BJ (cell line): ENCODE results near the gene APOBEC2. TPM values are rescaled to one million over a fixed set of nuclear protein-coding genes. Genes with fewer than 3 reads are reported as not detected.

ENCODE experiments used
- CTCF ChIA-PET: fragments of 350-600 bp; formaldehyde crosslinking; extraction: SDS; loops from one replicate; lab custom pipeline; 2021; ENCODE audit warnings: antibody characterized with exemption, inconsistent platforms; lab: Yijun Ruan, JAX
- POLR2A ChIA-PET: fragments of 300-600 bp; sonication (Branson Sonifier 250); formaldehyde crosslinking; extraction: SDS; loops from one replicate; lab custom pipeline; 2021; ENCODE audit warnings: antibody characterized with exemption; lab: Charles Lee
- DNase-seq: peaks from one replicate; pipeline ENCODE4 v3.0.0-alpha.2; 2011; ENCODE audit warnings: low read depth
- H3K27me3 ChIP-seq: 2 replicates; pipeline ENCODE4 v1.6.0; 2011; ENCODE audit warnings: low read length; ENCODE audit not compliant: control insufficient read depth, insufficient read depth
- H3K36me3 ChIP-seq: 2 replicates; pipeline ENCODE4 v1.5.1; 2011; ENCODE audit warnings: low read length; ENCODE audit not compliant: control insufficient read depth, insufficient read depth
- H3K4me3 ChIP-seq: 2 replicates; pipeline ENCODE4 v1.5.1; 2011; ENCODE audit warnings: low read depth, mild to moderate bottlenecking, control low read depth, low read length
- polyA plus RNA-seq: library from polyadenylated mRNA; depleted of rRNA; stranded (reverse); fragments of >200 nt; gene quantifications from 2 replicates; pipeline ENCODE4 v1.2.3, GENCODE V29; 2011
- TF ChIP-seq, protein P1 (sequence below): IDR thresholded peaks from 2 replicates; pipeline ENCODE4 v1.5.1; 2011; ENCODE audit warnings: low read depth, mild to moderate bottlenecking, control low read depth, inconsistent platforms, low read length, moderate library complexity; ENCODE audit not compliant: insufficient read depth

The APOBEC2 gene
- polyA plus RNA-seq, 1 experiment = not detected

DNA sequence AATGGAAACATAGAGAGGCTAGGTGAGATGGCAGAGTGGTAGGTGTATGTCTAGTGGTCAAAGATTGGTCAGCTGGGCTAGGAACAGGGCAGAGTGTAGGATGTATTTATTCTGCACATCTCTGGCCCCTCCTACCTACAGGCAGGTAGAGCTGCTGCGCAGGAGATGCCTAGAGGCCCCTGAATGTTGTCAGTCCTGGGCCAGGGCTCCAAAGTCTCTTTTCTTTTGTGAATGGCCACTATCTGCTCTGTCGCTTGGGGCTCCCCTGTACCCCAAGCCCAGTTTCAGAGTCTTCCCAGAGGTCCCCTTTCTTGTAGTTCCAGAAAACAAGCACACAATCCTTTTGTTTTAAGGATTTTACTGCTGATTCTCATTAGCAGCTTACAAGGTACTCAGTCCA, 5.7 kb upstream of the APOBEC2 start:
- DNase-seq = no peak
- CTCF ChIA-PET = interaction anchor here (0.5 to 4.6 kb wide), 6 partner anchors 8 to 45 kb away, joined by 3 to 23 read pairs (median 4); partner anchors contain the start of gene UNC5CL
- POLR2A ChIA-PET = no interaction called here

GRCh38 chr6:41047745-41048732, 5.0 kb upstream of the APOBEC2 start:
- H3K4me3 ChIP-seq = no peak overlapping the region
- ChIA-PET CTCF (interaction anchor here (0.5 to 4.6 kb wide), 8 partner anchors 8 to 154 kb away, joined by 3 to 23 read pairs (median 4); partner anchors contain the start of gene UNC5CL), POLR2A (interaction anchor here (0.7 kb wide), 1 partner anchor 140 kb away, joined by 4 read pairs; no protein-coding TSS in a partner anchor)
- H3K36me3 ChIP-seq = no peaks in the 10 kb centered on the region
- TF ChIP-seq, protein P1, sequence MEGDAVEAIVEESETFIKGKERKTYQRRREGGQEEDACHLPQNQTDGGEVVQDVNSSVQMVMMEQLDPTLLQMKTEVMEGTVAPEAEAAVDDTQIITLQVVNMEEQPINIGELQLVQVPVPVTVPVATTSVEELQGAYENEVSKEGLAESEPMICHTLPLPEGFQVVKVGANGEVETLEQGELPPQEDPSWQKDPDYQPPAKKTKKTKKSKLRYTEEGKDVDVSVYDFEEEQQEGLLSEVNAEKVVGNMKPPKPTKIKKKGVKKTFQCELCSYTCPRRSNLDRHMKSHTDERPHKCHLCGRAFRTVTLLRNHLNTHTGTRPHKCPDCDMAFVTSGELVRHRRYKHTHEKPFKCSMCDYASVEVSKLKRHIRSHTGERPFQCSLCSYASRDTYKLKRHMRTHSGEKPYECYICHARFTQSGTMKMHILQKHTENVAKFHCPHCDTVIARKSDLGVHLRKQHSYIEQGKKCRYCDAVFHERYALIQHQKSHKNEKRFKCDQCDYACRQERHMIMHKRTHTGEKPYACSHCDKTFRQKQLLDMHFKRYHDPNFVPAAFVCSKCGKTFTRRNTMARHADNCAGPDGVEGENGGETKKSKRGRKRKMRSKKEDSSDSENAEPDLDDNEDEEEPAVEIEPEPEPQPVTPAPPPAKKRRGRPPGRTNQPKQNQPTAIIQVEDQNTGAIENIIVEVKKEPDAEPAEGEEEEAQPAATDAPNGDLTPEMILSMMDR = no peak
- DNase-seq = no peak
- no peaks in the 10 kb centered on the region for H3K27me3 ChIP-seq

More for the DNA sequence above, 5.7 kb upstream of the APOBEC2 start:
- no peaks in the 10 kb centered on the region for H3K36me3 ChIP-seq
- H3K27me3 ChIP-seq = no peaks in the 10 kb centered on the region
- TF ChIP-seq, protein P1 = no peak
- H3K4me3 ChIP-seq = no peak overlapping the region

- H3K4me3 ChIP-seq = no peak overlapping the region
- ChIA-PET CTCF (interaction anchor here (0.6 to 4.6 kb wide), 8 partner anchors 10 to 155 kb away, joined by 3 to 23 read pairs (median 4); partner anchors contain the start of gene UNC5CL), POLR2A (no interaction called here)
- DNase-seq = no peak
- H3K36me3 ChIP-seq = no peaks in the 10 kb centered on the region
- TF ChIP-seq, protein P1 = no peak
- H3K27me3 ChIP-seq = no peaks in the 10 kb centered on the region
Observed at GRCh38 chr6:41049521-41049920, 3.5 kb upstream of the APOBEC2 start.

GRCh38 chr6:41049955-41050354, 3.0 kb upstream of the APOBEC2 start:
- TF ChIP-seq, protein P1 = no peak
- Histone ChIP-seq H3K36me3 (no peaks in the 10 kb centered on the region), H3K27me3 (no peaks in the 10 kb centered on the region), H3K4me3 (no peak overlapping the region)
- ChIA-PET POLR2A (no interaction called here), CTCF (interaction anchor here (0.5 to 4.6 kb wide), 5 partner anchors 10 to 102 kb away, joined by 3 to 23 read pairs (median 5); partner anchors contain the start of gene UNC5CL)
- DNase-seq = no peak

- no peaks in the 10 kb centered on the region for H3K27me3 ChIP-seq
- ChIA-PET CTCF (interaction anchor here (4.6 kb wide), 1 partner anchor 11 kb away, joined by 23 read pairs; the partner anchor contains the start of gene UNC5CL), POLR2A (no interaction called here)
- no peak overlapping the region for H3K4me3 ChIP-seq
- H3K36me3 ChIP-seq = no peaks in the 10 kb centered on the region
- TF ChIP-seq, protein P1 = no peak
- DNase-seq = no peak
Observed at GRCh38 chr6:41050536-41050935, 2.5 kb upstream of the APOBEC2 start.
